ENCODE data around the gene ADAR.

Gene ADAR

GRCh38 chr1:154567386-154568156 is 40.4 kb downstream of the ADAR start, which contains the start of gene CHRNB2:
TSS of gene CHRNB2 (plus strand) at chr1:154567778. CDS start at chr1:154568045, 267 bp downstream.
- WGBS = 5% methylated on average over 53 of the region's 53 CpGs
- Histone ChIP-seq H3K36me3 (ENCODE audit: insufficient read depth, low read length) (no peaks in the 10 kb centered on the region), H3K9ac (ENCODE audit: low read depth, low read length) (peak within 1 kb of the TSS; percentile 66), H3K4me1 (ENCODE audit: insufficient read depth, low read length) (peaks cover 17% of the 10 kb centered on the region), H3K27me3 (ENCODE audit: insufficient read depth, low read length) (peaks cover 6% of the 10 kb centered on the region; the same call in 1 of the 2 replicates), H3K9me3 (ENCODE audit: insufficient read depth, low read depth, low read length) (no peaks in the 10 kb centered on the region), H3K4me3 (ENCODE audit: low read length) (peak within 1 kb of the TSS; percentile 70), H3K27ac (ENCODE audit: low read depth, low read length) (peak within 1 kb of the TSS; percentile 42; the same call in 1 of the 2 replicates)

GRCh38 chr1:154565876-154566275 is 42.1 kb downstream of the ADAR start:
- Histone ChIP-seq H3K9ac (ENCODE audit: low read depth, low read length) (no peak overlapping the region), H3K4me1 (ENCODE audit: insufficient read depth, low read length) (peaks cover 12% of the 10 kb centered on the region), H3K36me3 (ENCODE audit: insufficient read depth, low read length) (no peaks in the 10 kb centered on the region), H3K27me3 (ENCODE audit: insufficient read depth, low read length) (peaks cover 6% of the 10 kb centered on the region; the same call in 1 of the 2 replicates), H3K4me3 (ENCODE audit: low read length) (no peak overlapping the region), H3K27ac (ENCODE audit: low read depth, low read length) (no peak overlapping the region), H3K9me3 (ENCODE audit: insufficient read depth, low read depth, low read length) (no peaks in the 10 kb centered on the region)
- WGBS = 93% methylated on average over 6 of the region's 6 CpGs

- peaks cover 17% of the 10 kb centered on the region for H3K36me3 ChIP-seq (ENCODE audit: insufficient read depth, low read length)
- WGBS = 18% methylated on average over 13 of the region's 13 CpGs
- no peaks in the 10 kb centered on the region for H3K9me3 ChIP-seq (ENCODE audit: insufficient read depth, low read depth, low read length)
- H3K9ac ChIP-seq (ENCODE audit: low read depth, low read length) = peak overlapping the region; percentile 62
- peak overlapping the region; percentile 49 for H3K4me3 ChIP-seq (ENCODE audit: low read length)
- H3K27ac ChIP-seq (ENCODE audit: low read depth, low read length) = peak overlapping the region; percentile 63; the same call in 1 of the 2 replicates
- no peaks in the 10 kb centered on the region for H3K27me3 ChIP-seq (ENCODE audit: insufficient read depth, low read length)
- peaks cover 16% of the 10 kb centered on the region for H3K4me1 ChIP-seq (ENCODE audit: insufficient read depth, low read length)
These were observed 48.4 kb downstream of the ADAR start for GRCh38 chr1:154559466-154560044.

GRCh38 chr1:154558720-154559465 is 49.1 kb downstream of the ADAR start:
- H3K9me3 ChIP-seq (ENCODE audit: insufficient read depth, low read depth, low read length) = no peaks in the 10 kb centered on the region
- peak overlapping the region; percentile 63; the same call in 1 of the 2 replicates for H3K27ac ChIP-seq (ENCODE audit: low read depth, low read length)
- H3K4me3 ChIP-seq (ENCODE audit: low read length) = peak overlapping the region; percentile 49
- H3K27me3 ChIP-seq (ENCODE audit: insufficient read depth, low read length) = no peaks in the 10 kb centered on the region
- peaks cover 23% of the 10 kb centered on the region for H3K36me3 ChIP-seq (ENCODE audit: insufficient read depth, low read length)
- H3K4me1 ChIP-seq (ENCODE audit: insufficient read depth, low read length) = peaks cover 16% of the 10 kb centered on the region
- H3K9ac ChIP-seq (ENCODE audit: low read depth, low read length) = peak overlapping the region; percentile 62
- WGBS = 3% methylated on average over 57 of the region's 57 CpGs

- WGBS = under 1% methylated on average over 69 of the region's 69 CpGs
- Histone ChIP-seq H3K9me3 (ENCODE audit: insufficient read depth, low read depth, low read length) (no peaks in the 10 kb centered on the region), H3K4me3 (ENCODE audit: low read length) (peak within 1 kb of the TSS; percentile 96), H3K9ac (ENCODE audit: low read depth, low read length) (peak within 1 kb of the TSS; percentile 84), H3K4me1 (ENCODE audit: insufficient read depth, low read length) (peaks cover 16% of the 10 kb centered on the region), H3K27ac (ENCODE audit: low read depth, low read length) (peak within 1 kb of the TSS; percentile 72), H3K27me3 (ENCODE audit: insufficient read depth, low read length) (no peaks in the 10 kb centered on the region), H3K36me3 (ENCODE audit: insufficient read depth, low read length) (peaks cover 31% of the 10 kb centered on the region)
These were observed 49.9 kb downstream of the ADAR start, which contains the start of gene UBE2Q1 for GRCh38 chr1:154557939-154558719. TSS of gene UBE2Q1 (minus strand) at chr1:154558662. CDS start at chr1:154558553, 109 bp downstream.

- Histone ChIP-seq H3K36me3 (ENCODE audit: insufficient read depth, low read length) (peaks cover 38% of the 10 kb centered on the region), H3K27ac (ENCODE audit: low read depth, low read length) (peak overlapping the region; percentile 72)
- WGBS = 17% methylated on average over 6 of the region's 7 CpGs
These were observed 50.6 kb downstream of the ADAR start for GRCh38 chr1:154557248-154557938.

GRCh38 chr1:154556422-154556821 is 51.6 kb downstream of the ADAR start:
- H3K9ac ChIP-seq (ENCODE audit: low read depth, low read length) = peak overlapping the region; percentile 84
- H3K27me3 ChIP-seq (ENCODE audit: insufficient read depth, low read length) = no peaks in the 10 kb centered on the region
- H3K4me1 ChIP-seq (ENCODE audit: insufficient read depth, low read length) = peaks cover 16% of the 10 kb centered on the region
- H3K36me3 ChIP-seq (ENCODE audit: insufficient read depth, low read length) = peaks cover 48% of the 10 kb centered on the region
- peak overlapping the region; percentile 31 for H3K27ac ChIP-seq (ENCODE audit: low read depth, low read length)
- WGBS = 33% methylated on average over 4 of the region's 4 CpGs
- no peaks in the 10 kb centered on the region for H3K9me3 ChIP-seq (ENCODE audit: insufficient read depth, low read depth, low read length)
- H3K4me3 ChIP-seq (ENCODE audit: low read length) = peak overlapping the region; percentile 96

More at GRCh38 chr1:154557248-154557938, 50.6 kb downstream of the ADAR start:
- H3K27me3 ChIP-seq (ENCODE audit: insufficient read depth, low read length) = no peaks in the 10 kb centered on the region
- no peaks in the 10 kb centered on the region for H3K9me3 ChIP-seq (ENCODE audit: insufficient read depth, low read depth, low read length)
- peak overlapping the region; percentile 96 for H3K4me3 ChIP-seq (ENCODE audit: low read length)
- peaks cover 16% of the 10 kb centered on the region for H3K4me1 ChIP-seq (ENCODE audit: insufficient read depth, low read length)
- peak overlapping the region; percentile 84 for H3K9ac ChIP-seq (ENCODE audit: low read depth, low read length)

GRCh38 chr1:154553056-154554030 is 54.6 kb downstream of the ADAR start:
- Histone ChIP-seq H3K36me3 (ENCODE audit: insufficient read depth, low read length) (peaks cover 79% of the 10 kb centered on the region), H3K4me3 (ENCODE audit: low read length) (no peak overlapping the region), H3K9ac (ENCODE audit: low read depth, low read length) (no peak overlapping the region), H3K4me1 (ENCODE audit: insufficient read depth, low read length) (peaks cover 16% of the 10 kb centered on the region), H3K27me3 (ENCODE audit: insufficient read depth, low read length) (no peaks in the 10 kb centered on the region), H3K9me3 (ENCODE audit: insufficient read depth, low read depth, low read length) (no peaks in the 10 kb centered on the region), H3K27ac (ENCODE audit: low read depth, low read length) (no peak overlapping the region)
- 94% methylated on average over 11 of the region's 12 CpGs for WGBS

- Histone ChIP-seq H3K27ac (ENCODE audit: low read depth, low read length) (no peak overlapping the region), H3K4me3 (ENCODE audit: low read length) (no peak overlapping the region), H3K27me3 (ENCODE audit: insufficient read depth, low read length) (no peaks in the 10 kb centered on the region), H3K9ac (ENCODE audit: low read depth, low read length) (no peak overlapping the region), H3K4me1 (ENCODE audit: insufficient read depth, low read length) (peaks cover 11% of the 10 kb centered on the region), H3K9me3 (ENCODE audit: insufficient read depth, low read depth, low read length) (no peaks in the 10 kb centered on the region), H3K36me3 (ENCODE audit: insufficient read depth, low read length) (peaks cover 84% of the 10 kb centered on the region)
- WGBS = 94% methylated on average over 6 of the region's 6 CpGs
These were observed 56.0 kb downstream of the ADAR start for GRCh38 chr1:154552036-154552435.

All from HUES64 (cell line).